GM12864 (cell line): ENCODE data around the gene CBX3.
"Not testable (repeated sequence)": the region's sequence is repeated elsewhere in the genome, so short reads cannot be mapped to it uniquely, and the experiment has no call there.

ENCODE experiments used
- DNase-seq: peaks from one replicate; pipeline ENCODE4 v3.0.0-alpha.2; 2011; ENCODE audit warnings: low read depth
- H3K4me3 ChIP-seq: 2 replicates; pipeline ENCODE4 v1.5.1; 2011; ENCODE audit warnings: mild to moderate bottlenecking, low read depth, low read length, control low read depth
- CTCF ChIP-seq: IDR thresholded peaks from 2 replicates; pipeline ENCODE4 v1.5.1; 2011; ENCODE audit warnings: low read depth, mild to moderate bottlenecking, moderate library complexity, low read length, control low read depth, inconsistent platforms; ENCODE audit errors: missing control alignments

The CBX3 gene

GRCh38 chr7:26201247-26202018 is at the start of gene CBX3:
CBX3 (plus strand) TSS chr7:26201745; CDS start chr7:26202999, 1,254 bp downstream.
- peak within 1 kb of the TSS; percentile 100 for H3K4me3 ChIP-seq
- TF ChIP-seq CTCF = no peak
- peak; percentile 76 for DNase-seq

GRCh38 chr7:26151953-26152781 is 49.4 kb upstream of the CBX3 start, which contains the start of gene NFE2L3:
NFE2L3 (plus strand) TSS chr7:26152198; CDS start chr7:26152499, 301 bp downstream.
- TF ChIP-seq CTCF = no peak
- peak within 1 kb of the TSS; percentile 78 for H3K4me3 ChIP-seq
- DNase-seq = peak; percentile 62

GRCh38 chr7:26152782-26153240 is 48.7 kb upstream of the CBX3 start:
- not testable (repeated sequence) for DNase-seq
- H3K4me3 ChIP-seq = peak overlapping the region; percentile 78

- DNase-seq = no peak
- H3K4me3 ChIP-seq = peak overlapping the region; percentile 78
- TF ChIP-seq CTCF = no peak
Measured at GRCh38 chr7:26153241-26153822, 48.2 kb upstream of the CBX3 start.

- peak overlapping the region; percentile 78 for H3K4me3 ChIP-seq
- no peak for TF ChIP-seq CTCF
- DNase-seq = no peak
Measured at GRCh38 chr7:26153823-26154783, 47.4 kb upstream of the CBX3 start.

- peak overlapping the region; percentile 18; the same call in 1 of the 2 replicates for H3K4me3 ChIP-seq
- no peak for TF ChIP-seq CTCF
- DNase-seq = no peak
Measured at GRCh38 chr7:26155531-26156375, 45.8 kb upstream of the CBX3 start.
